HCT116 (cell line): Measurements from ENCODE around the gene RPTOR.

Experiments
- CTCF ChIP-seq, 3 experiments: fragments of 200-600 bp in 1 of 3; sonication (generic) in 1 of 3; IDR thresholded peaks in 2 of 3; conservative IDR thresholded peaks in 1 of 3; 2 replicates each; pipeline ENCODE4 v1.5.1; 2012 to 2017; ENCODE audit warnings: low read depth in 2 of 3, low read length in 2 of 3, antibody characterized with exemption in 1 of 3, borderline replicate concordance in 1 of 3, control low read depth in 1 of 3, mild to moderate bottlenecking in 1 of 3, mixed read lengths in 1 of 3, mixed run types in 1 of 3, moderate library complexity in 1 of 3; ENCODE audit not compliant: insufficient read depth in 1 of 3
- EZH2 ChIP-seq: fragments of 200-600 bp; sonication (generic); IDR thresholded peaks from 2 replicates; pipeline ENCODE4 v1.6.1; 2017; ENCODE audit warnings: antibody characterized with exemption, mixed run types
- POLR2A ChIP-seq: IDR thresholded peaks from 2 replicates; pipeline ENCODE4 v1.7.0; 2011; ENCODE audit warnings: borderline replicate concordance; ENCODE audit not compliant: insufficient read depth, insufficient read length; ENCODE audit errors: extremely low read depth

GRCh38 chr17:80977172-80977571, 432.5 kb downstream of the RPTOR start:
- TF ChIP-seq CTCF (IDR thresholded peaks at IDR 0.05 in 2 of 3, conservative IDR thresholded peaks at IDR 0.05 in 1 of 3; ENCODE audit: borderline replicate concordance in 1 of 3, insufficient read depth in 1 of 3, low read depth in 2 of 3, low read length in 2 of 3) (no peak), EZH2 (no peak), POLR2A (no peak)
